K562 (cell line): ENCODE measurements around the gene DTX2. TPM values are rescaled to one million over a fixed set of nuclear protein-coding genes. Genes with fewer than 3 reads are reported as not detected.
"Not testable (repeated sequence)": the region's sequence is repeated elsewhere in the genome, so short reads cannot be mapped to it uniquely, and the experiment has no call there.

Experiments
- ATAC-seq: fragments of 200-7000 bp; cut with Tn5 transposase; 3 replicates; pipeline ENCODE4 v1.9.1; 2020; ENCODE audit warnings: moderate library complexity
- BruUV-seq: library from RNA; stranded (reverse); fragments of 400-500 nt; replicated peaks from 2 replicates; lab custom pipeline; 2021; lab: Mats Ljungman, UMichigan
- CTCF ChIA-PET: fragments of 300-600 bp; formaldehyde crosslinking; extraction: SDS; loops from one replicate; lab custom pipeline; 2021; ENCODE audit warnings: low intra/inter-chr PET ratio; lab: Yijun Ruan, JAX
- POLR2A ChIA-PET: fragments of 300-600, 350-650 bp; sonication (Branson Sonifier 250); formaldehyde crosslinking; extraction: SDS; loops from one replicate; lab custom pipeline; 2021; ENCODE audit warnings: antibody characterized with exemption, inconsistent platforms; lab: Yijun Ruan, JAX
- DNase-seq, 4 experiments: peaks; one replicate each; pipeline versions ENCODE4 v3.0.0 to v3.0.0-alpha.2; 2011 to 2018; ENCODE audit warnings: low spot score in 3 of 4, mixed read lengths in 3 of 4; ENCODE audit errors: extremely low read depth in 1 of 4
- FAIRE-seq: peaks from 2 replicates; lab custom pipeline; 2011; peaks lifted over from hg19 to GRCh38; lab: Jason Lieb, UNC
- H2AFZ ChIP-seq: 2 replicates; pipeline ENCODE4 v1.6.0; 2011; ENCODE audit warnings: low read depth, low read length, control low read depth, inconsistent platforms
- H3K27ac ChIP-seq: fragments of 200-600 bp; 3 replicates; pipeline ENCODE4 v1.8.0; 2011; ENCODE audit warnings: low read depth, mild to moderate bottlenecking, control low read depth, inconsistent platforms, low read length, moderate library complexity, mixed read lengths; ENCODE audit errors: extremely low read depth
- H3K27me3 ChIP-seq, 2 experiments: fragments of 300-600 bp in 1 of 2; 2 replicates in 1 of 2; 3 replicates in 1 of 2; pipeline versions ENCODE4 v1.6.0 to v1.8.0; 2011; ENCODE audit warnings: inconsistent platforms in 2 of 2, low read length in 2 of 2, mild to moderate bottlenecking in 1 of 2, mixed read lengths in 1 of 2, moderate library complexity in 1 of 2; ENCODE audit not compliant: control insufficient read depth in 2 of 2, insufficient read depth in 2 of 2
- H3K36me3 ChIP-seq: fragments of 300-600 bp; 3 replicates; pipeline ENCODE4 v1.8.0; 2011; ENCODE audit warnings: mild to moderate bottlenecking, low read length, inconsistent platforms; ENCODE audit not compliant: control insufficient read depth, insufficient read depth
- H3K4me1 ChIP-seq, 2 experiments: fragments of 200-600 bp in 1 of 2; replicated peaks in 1 of 2; 2 replicates in 1 of 2; 3 replicates in 1 of 2; pipeline versions ENCODE4 v1.5.1 to v1.8.0; 2011; ENCODE audit warnings: inconsistent platforms in 2 of 2, low read length in 2 of 2, mild to moderate bottlenecking in 1 of 2, mixed read lengths in 1 of 2, moderate library complexity in 1 of 2; ENCODE audit not compliant: control insufficient read depth in 2 of 2, insufficient read depth in 2 of 2
- H3K4me2 ChIP-seq: 2 replicates; pipeline ENCODE4 v1.6.1; 2011; ENCODE audit warnings: low read length, control low read depth, inconsistent platforms, mixed read lengths; ENCODE audit not compliant: insufficient read depth
- H3K4me3 ChIP-seq: fragments of 200-600 bp; sonication (generic), shearing (Covaris generic); 2 replicates; pipeline ENCODE4 v1.5.1; 2016; ENCODE audit warnings: control low read depth, inconsistent platforms
- H3K79me2 ChIP-seq: fragments of 200-600 bp; 3 replicates; pipeline ENCODE4 v1.8.0; 2011; ENCODE audit warnings: low read length, inconsistent platforms; ENCODE audit not compliant: control insufficient read depth, insufficient read depth
- H3K9ac ChIP-seq, 2 experiments: 2 replicates each; pipeline versions ENCODE4 v1.6.0 to v1.6.1; 2011; ENCODE audit warnings: low read depth in 2 of 2, low read length in 2 of 2, control low read depth in 1 of 2, inconsistent platforms in 1 of 2, mild to moderate bottlenecking in 1 of 2, mixed read lengths in 1 of 2; ENCODE audit not compliant: insufficient read depth in 1 of 2
- H3K9me1 ChIP-seq: one replicate; pipeline ENCODE4 v1.6.0; 2011; ENCODE audit warnings: inconsistent platforms, mild to moderate bottlenecking, low read length, moderate library complexity; ENCODE audit not compliant: control insufficient read depth, insufficient read depth
- H3K9me3 ChIP-seq: replicated peaks from 2 replicates; pipeline ENCODE4 v1.5.1; 2011; ENCODE audit warnings: low read depth, low read length, inconsistent platforms; ENCODE audit not compliant: control insufficient read depth, insufficient read depth
- H4K20me1 ChIP-seq: replicated peaks from 2 replicates; pipeline ENCODE4 v1.6.1; 2011; ENCODE audit warnings: low read length, inconsistent platforms, mixed read lengths; ENCODE audit not compliant: control insufficient read depth, insufficient read depth
- WGBS: fragments of 100-300 bp; shearing (Covaris generic); methylation state at CpG from one replicate; pipeline ENCODE4 v1.1.6; 2016; ENCODE audit warnings: low coverage, mixed read lengths; ENCODE audit not compliant: insufficient coverage; ENCODE audit errors: missing lambda C conversion rate; 5-methylcytosine and 5-hydroxymethylcytosine counted together
- in situ Hi-C: fragments of 300-500 bp; cut with MboI; formaldehyde crosslinking; loops from 4 replicates; pipeline ENCODE4 v1.15.0; 2018; ENCODE audit warnings: inconsistent platforms, mixed read lengths
- intact Hi-C: fragments of 100-400 bp; cut with micrococcal nuclease; formaldehyde crosslinking; loops from 2 replicates; pipeline ENCODE4 v1.14.2; 2022
- polyA plus RNA-seq, 8 experiments: library from polyadenylated mRNA; depleted of rRNA in 4 of 8; stranded (reverse) in 5 of 8; unstranded in 3 of 8; fragments of >200 nt; fragmentation: Nextera tagmentation in 2 of 8; fragmentation: Illumina TruSeq in 1 of 8; extraction: Ambion mirVana in 2 of 8; extraction: Trizol in 1 of 8; gene quantifications; 2 replicates each; pipeline versions ENCODE4 v1.2.1 to v1.2.3, GENCODE V29; 2011 to 2014; ENCODE audit warnings: inconsistent platforms in 1 of 8, missing spikeins in 1 of 8
- total RNA-seq, 7 experiments: library from RNA; depleted of rRNA in 6 of 7; stranded (reverse); fragments of >200 nt in 6 of 7; fragmentation: Illumina TruSeq in 2 of 7; extraction: Trizol in 2 of 7; gene quantifications; 2 replicates each; pipeline versions ENCODE4 v1.2.1 to v1.2.3, GENCODE V29; 2011 to 2021; ENCODE audit warnings: low replicate concordance in 1 of 7

DTX2 gene
- total and polyA plus RNA-seq, 9 of the 15 experiments (the other 6 are each of a cell fraction or from before 2014, with no cell fraction given), result 0.20 to 31.5 (median 9.8) TPM

GRCh38 chr7:76499201-76499923 is 37.9 kb downstream of the DTX2 start:
- H3K79me2 ChIP-seq, H4K20me1 ChIP-seq, H2AFZ ChIP-seq, DNase-seq, FAIRE-seq, POLR2A ChIA-PET, intact Hi-C loops, CTCF ChIA-PET, H3K4me2 ChIP-seq, H3K27ac ChIP-seq, H3K27me3 ChIP-seq, H3K9me3 ChIP-seq, H3K9ac ChIP-seq, H3K4me3 ChIP-seq, H3K9me1 ChIP-seq, H3K4me1 ChIP-seq, BruUV-seq, in situ Hi-C loops, H3K36me3 ChIP-seq: not testable (repeated sequence)
- peak; percentile 18 for ATAC-seq
- 86% methylated on average over 12 of the region's 28 CpGs for WGBS

DNA sequence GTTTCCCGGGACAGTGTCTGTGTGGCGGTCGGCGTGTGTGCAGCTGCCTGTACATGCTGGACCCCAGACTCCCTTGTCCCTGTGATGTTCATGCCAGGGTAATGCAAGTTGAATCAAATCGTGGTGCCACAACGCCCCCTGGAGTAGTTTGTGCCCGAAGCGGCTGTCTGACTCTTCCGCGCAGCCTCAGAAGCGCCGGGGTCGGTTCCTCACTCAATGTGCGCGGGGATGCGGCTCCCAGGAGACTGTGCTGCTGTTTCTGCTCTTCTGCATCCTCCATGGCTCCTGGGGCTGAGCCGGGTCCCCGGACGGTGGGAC is 38.4 kb downstream of the DTX2 start:
- H3K4me2 ChIP-seq, CTCF ChIA-PET, POLR2A ChIA-PET, BruUV-seq, H3K27ac ChIP-seq, H3K36me3 ChIP-seq, H4K20me1 ChIP-seq, H3K9ac ChIP-seq, H3K4me3 ChIP-seq, H3K79me2 ChIP-seq, DNase-seq, H3K9me3 ChIP-seq, FAIRE-seq, H2AFZ ChIP-seq, H3K4me1 ChIP-seq, H3K27me3 ChIP-seq, H3K9me1 ChIP-seq: not testable (repeated sequence)
- WGBS, result 50% methylated on average over 1 of the region's 19 CpGs
- peak; percentile 43 for ATAC-seq
- in situ Hi-C loops (loop anchor here (5.0 to 10.0 kb wide), 3 partner anchors 65 to 502 kb away; no protein-coding TSS in a partner anchor), intact Hi-C loops (loop anchor here (10.0 kb wide), 1 partner anchor 495 kb away; no protein-coding TSS in a partner anchor)
